IMR-90 (cell line): ENCODE results near the gene WDCP. TPM values are rescaled to one million over a fixed set of nuclear protein-coding genes. Genes with fewer than 3 reads are reported as not detected.

Experiments
- ATAC-seq: fragments of 200-7000 bp; cut with Tn5 transposase; 2 replicates; pipeline ENCODE4 v1.9.1; 2020; ENCODE audit warnings: low read depth, mild to moderate bottlenecking, moderate library complexity
- BruUV-seq: library from RNA; stranded (reverse); fragments of 400-500 nt; replicated peaks from 2 replicates; lab custom pipeline; 2021; lab: Mats Ljungman, UMichigan
- CTCF ChIA-PET: fragments of 300-600 bp; formaldehyde crosslinking; extraction: SDS; loops from one replicate; lab custom pipeline; 2021; ENCODE audit warnings: antibody characterized with exemption; lab: Yijun Ruan, JAX
- POLR2A ChIA-PET: fragments of 300-600 bp; sonication (Branson Sonifier 250); formaldehyde crosslinking; loops from one replicate; lab custom pipeline; 2022; ENCODE audit warnings: antibody characterized with exemption; ENCODE audit not compliant: unreplicated experiment; lab: Charles Lee
- DNase-seq: peaks from one replicate; pipeline ENCODE4 v3.0.0; 2013
- H2AFZ ChIP-seq: replicated peaks from 2 replicates; pipeline ENCODE3; 2013; ENCODE audit warnings: low read length, mild to moderate bottlenecking; ENCODE audit not compliant: poor library complexity
- H2AK5ac ChIP-seq: 2 replicates; pipeline ENCODE4 v1.6.1; 2013; ENCODE audit warnings: low read depth, low read length, inconsistent platforms
- H2AK9ac ChIP-seq: replicated peaks from 2 replicates; pipeline ENCODE3; 2013; ENCODE audit warnings: mild to moderate bottlenecking, low read depth, low read length, moderate library complexity; ENCODE audit not compliant: poor library complexity
- H2BK120ac ChIP-seq: 2 replicates; pipeline ENCODE4 v1.6.1; 2013; ENCODE audit warnings: low read depth, low read length, inconsistent platforms
- H2BK15ac ChIP-seq: 3 replicates; pipeline ENCODE4 v1.6.1; 2013; ENCODE audit warnings: low read depth, low read length, inconsistent platforms
- H2BK20ac ChIP-seq: 2 replicates; pipeline ENCODE4 v1.6.1; 2013; ENCODE audit warnings: low read depth, mild to moderate bottlenecking, inconsistent platforms, low read length, moderate library complexity
- H2BK5ac ChIP-seq: 2 replicates; pipeline ENCODE4 v1.6.1; 2013; ENCODE audit warnings: mild to moderate bottlenecking, low read depth, low read length, inconsistent platforms; ENCODE audit not compliant: poor library complexity, severe bottlenecking
- H3K14ac ChIP-seq: replicated peaks from 2 replicates; pipeline ENCODE4 v1.6.1; 2013; ENCODE audit warnings: low read depth, low read length, inconsistent platforms
- H3K18ac ChIP-seq: 2 replicates; pipeline ENCODE4 v1.6.1; 2013; ENCODE audit warnings: low read depth, low read length, control low read depth
- H3K23ac ChIP-seq: 2 replicates; pipeline ENCODE4 v1.6.1; 2013; ENCODE audit warnings: low read depth, low read length, inconsistent platforms
- H3K27ac ChIP-seq: 2 replicates; pipeline ENCODE4 v1.5.1; 2013; ENCODE audit warnings: mild to moderate bottlenecking, control low read depth, low read length; ENCODE audit not compliant: insufficient read depth
- H3K27me3 ChIP-seq: 2 replicates; pipeline ENCODE4 v1.6.1; 2013; ENCODE audit warnings: low read length; ENCODE audit not compliant: control insufficient read depth, insufficient read depth
- H3K36me3 ChIP-seq: 2 replicates; pipeline ENCODE4 v1.6.1; 2013; ENCODE audit warnings: low read length, mixed read lengths; ENCODE audit not compliant: control insufficient read depth, insufficient read depth
- H3K4ac ChIP-seq: 2 replicates; pipeline ENCODE4 v1.6.1; 2013; ENCODE audit warnings: low read depth, low read length, inconsistent platforms
- H3K4me1 ChIP-seq: 2 replicates; pipeline ENCODE4 v1.6.1; 2013; ENCODE audit warnings: low read length, mixed read lengths; ENCODE audit not compliant: control insufficient read depth, insufficient read depth
- H3K4me2 ChIP-seq: 2 replicates; pipeline ENCODE4 v1.6.1; 2013; ENCODE audit warnings: low read depth, mild to moderate bottlenecking, control low read depth, low read length, moderate library complexity
- H3K4me3 ChIP-seq: 2 replicates; pipeline ENCODE4 v1.5.1; 2013; ENCODE audit warnings: low read depth, mild to moderate bottlenecking, control low read depth, low read length, moderate library complexity; ENCODE audit not compliant: insufficient read depth
- H3K56ac ChIP-seq: 2 replicates; pipeline ENCODE4 v1.6.1; 2013; ENCODE audit warnings: low read length, inconsistent platforms; ENCODE audit not compliant: insufficient read depth; ENCODE audit errors: extremely low read depth
- H3K79me1 ChIP-seq, 2 experiments: 2 replicates each; pipeline ENCODE4 v1.6.1; 2013; ENCODE audit warnings: low read length in 2 of 2, inconsistent platforms in 1 of 2, low read depth in 1 of 2
- H3K9ac ChIP-seq: 2 replicates; pipeline ENCODE4 v1.6.1; 2013; ENCODE audit warnings: low read depth, low read length, control low read depth
- H3K9me1 ChIP-seq: 2 replicates; pipeline ENCODE4 v1.6.1; 2013; ENCODE audit warnings: low read length, inconsistent platforms; ENCODE audit not compliant: insufficient read depth
- H3K9me3 ChIP-seq: 2 replicates; pipeline ENCODE4 v1.6.1; 2013; ENCODE audit warnings: low read length; ENCODE audit not compliant: control insufficient read depth, insufficient read depth
- H4K20me1 ChIP-seq: 2 replicates; pipeline ENCODE4 v1.6.1; 2013; ENCODE audit warnings: low read length, inconsistent platforms; ENCODE audit not compliant: insufficient read depth
- H4K5ac ChIP-seq: 2 replicates; pipeline ENCODE4 v1.6.1; 2013; ENCODE audit warnings: mild to moderate bottlenecking, low read depth, low read length, control low read depth
- H4K8ac ChIP-seq, 2 experiments: 2 replicates each; pipeline ENCODE4 v1.6.1; 2013; ENCODE audit warnings: low read depth in 2 of 2, low read length in 2 of 2, control low read depth in 1 of 2, inconsistent platforms in 1 of 2
- H4K91ac ChIP-seq: 2 replicates; pipeline ENCODE4 v1.6.1; 2013; ENCODE audit warnings: low read depth, low read length, inconsistent platforms; ENCODE audit not compliant: insufficient read depth
- BHLHE40 ChIP-seq: fragments of 150-350 bp; IDR thresholded peaks from 2 replicates; pipeline ENCODE4 v1.6.1; 2016; ENCODE audit warnings: mild to moderate bottlenecking, low read depth, low read length
- CEBPB ChIP-seq: IDR thresholded peaks from 2 replicates; pipeline ENCODE4 v1.6.1; 2012; ENCODE audit warnings: low read depth, low read length, improper control_type of control experiment
- CHD1 ChIP-seq: IDR thresholded peaks from 2 replicates; pipeline ENCODE4 v1.6.1; 2012; ENCODE audit warnings: low read depth, low read length, improper control_type of control experiment
- CTCF ChIP-seq: conservative IDR thresholded peaks from 2 replicates; pipeline ENCODE4 v1.5.1; 2012; ENCODE audit warnings: mild to moderate bottlenecking, low read depth, low read length, improper control_type of control experiment
- ELK1 ChIP-seq: fragments of 150-350 bp; IDR thresholded peaks from 2 replicates; pipeline ENCODE4 v1.6.1; 2016; ENCODE audit warnings: low read depth, mild to moderate bottlenecking, low read length, moderate library complexity, borderline replicate concordance
- FOS ChIP-seq: fragments of 150-350 bp; IDR thresholded peaks from 2 replicates; pipeline ENCODE4 v1.6.1; 2016; ENCODE audit warnings: low read depth, low read length
- MAFK ChIP-seq: IDR thresholded peaks from 2 replicates; pipeline ENCODE4 v1.6.1; 2012; ENCODE audit warnings: low read depth, low read length, improper control_type of control experiment
- MXI1 ChIP-seq: IDR thresholded peaks from 2 replicates; pipeline ENCODE4 v1.6.1; 2012; ENCODE audit warnings: low read depth, mild to moderate bottlenecking, low read length, moderate library complexity, borderline replicate concordance
- NFE2L2 ChIP-seq: fragments of 150-350 bp; IDR thresholded peaks from 2 replicates; pipeline ENCODE4 v1.6.1; 2016; ENCODE audit warnings: low read depth, mild to moderate bottlenecking, low read length
- POLR2A ChIP-seq: IDR thresholded peaks from 2 replicates; pipeline ENCODE4 v1.6.1; 2012; ENCODE audit warnings: mild to moderate bottlenecking, low read depth, low read length
- RAD21 ChIP-seq: IDR thresholded peaks from 2 replicates; pipeline ENCODE4 v1.6.1; 2012; ENCODE audit warnings: low read length, improper control_type of control experiment
- RCOR1 ChIP-seq: IDR thresholded peaks from 2 replicates; pipeline ENCODE4 v1.6.1; 2012; ENCODE audit warnings: mild to moderate bottlenecking, low read length, improper control_type of control experiment; ENCODE audit not compliant: insufficient replicate concordance
- SMC3 ChIP-seq: fragments of 150-350 bp; IDR thresholded peaks from 2 replicates; pipeline ENCODE4 v1.6.1; 2016; ENCODE audit warnings: low read depth, mild to moderate bottlenecking, antibody characterized with exemption, low read length, moderate library complexity
- USF2 ChIP-seq: fragments of 150-350 bp; IDR thresholded peaks from 2 replicates; pipeline ENCODE4 v1.6.1; 2017; ENCODE audit warnings: mild to moderate bottlenecking, antibody characterized with exemption, low read length, low read depth
- WGBS, 2 experiments: methylation state at CpG; one replicate each; pipeline versions ENCODE4 v1.1.5 to v1.1.7; 2013; ENCODE audit warnings: missing lambda C conversion rate in 2 of 2; ENCODE audit not compliant: insufficient read length in 1 of 2; ENCODE audit errors: extremely low coverage in 2 of 2; 5-methylcytosine and 5-hydroxymethylcytosine counted together
- dilution Hi-C: fragments of 300-500 bp; cut with HindIII; formaldehyde crosslinking; loops from one replicate; pipeline ENCODE4 v1.14.3; 2018; ENCODE audit warnings: low sequenced_read_pairs; ENCODE audit not compliant: unreplicated experiment
- in situ Hi-C: fragments of 300-500 bp; cut with MboI; formaldehyde crosslinking; loops from 3 replicates; pipeline ENCODE4 v1.14.3; 2019; ENCODE audit warnings: low sequenced_read_pairs, inconsistent platforms, mixed read lengths
- intact Hi-C: fragments of 100-400 bp; cut with micrococcal nuclease; formaldehyde crosslinking; loops from 2 replicates; pipeline ENCODE4 v1.10.0; 2022
- polyA plus RNA-seq, 3 experiments: library from polyadenylated mRNA; depleted of rRNA; stranded (reverse); fragments of >200 nt; gene quantifications; 2 replicates each; pipeline ENCODE4 v1.2.3, GENCODE V29; 2012; ENCODE audit warnings: low replicate concordance in 1 of 3
- total RNA-seq: library from RNA; depleted of rRNA; stranded (reverse); fragments of >200 nt; gene quantifications from 2 replicates; pipeline ENCODE4 v1.2.3, GENCODE V29; 2012

The WDCP gene
- total and polyA plus RNA-seq, 2 of the 4 experiments (the other 2 are of a cell fraction): 6.8 to 18.6 TPM

GRCh38 chr2:24065341-24065740 is 18.1 kb upstream of the WDCP start:
- Histone ChIP-seq H3K18ac (no peak overlapping the region), H3K9ac (no peak overlapping the region), H3K56ac (no peak overlapping the region), H3K4me3 (no peak overlapping the region), H4K5ac (no peak overlapping the region), H4K8ac (no peak overlapping the region), H3K23ac (no peak overlapping the region), H2BK120ac (no peak overlapping the region), H3K36me3 (peaks cover 19% of the 10 kb centered on the region), H3K4me2 (no peak overlapping the region), H2AFZ (no peak overlapping the region), H3K9me1 (peaks cover 6% of the 10 kb centered on the region; the same call in 1 of the 2 replicates), H2BK15ac (no peak overlapping the region), H2AK5ac (no peak overlapping the region), H3K9me3 (no peaks in the 10 kb centered on the region), H2BK20ac (no peak overlapping the region), H3K79me1 (peaks cover 9 to 12% of the 10 kb centered on the region in 2 experiments), H3K14ac (no peak overlapping the region), H3K27ac (no peak overlapping the region), H3K27me3 (no peaks in the 10 kb centered on the region), H2BK5ac (no peak overlapping the region), H4K91ac (no peak overlapping the region), H2AK9ac (no peak overlapping the region), H3K4me1 (no peaks in the 10 kb centered on the region), H4K20me1 (no peaks in the 10 kb centered on the region), H3K4ac (no peak overlapping the region)
- no CpG with 5 or more reads among the region's 2 CpGs for WGBS, 2 experiments
- in situ Hi-C loops: no loop called here
- dilution Hi-C loops: no loop called here
- no TSS peak for BruUV-seq
- ChIA-PET POLR2A (no interaction called here), CTCF (interaction anchor here (1.2 kb wide), 1 partner anchor 10 kb away, joined by 5 read pairs; no protein-coding TSS in a partner anchor)
- no peak for ATAC-seq
- no peak for DNase-seq
- intact Hi-C loops: no loop called here
- TF ChIP-seq CTCF: no peak
- TF ChIP-seq NFE2L2: no peak
- no peak for TF ChIP-seq MAFK
- no peak for TF ChIP-seq CEBPB
- TF ChIP-seq FOS: no peak
- TF ChIP-seq CHD1: no peak
- TF ChIP-seq RAD21: no peak
- TF ChIP-seq POLR2A: no peak
- TF ChIP-seq SMC3: no peak
- no peak for TF ChIP-seq RCOR1
- no peak for TF ChIP-seq MXI1
- TF ChIP-seq USF2: no peak
- TF ChIP-seq ELK1: no peak
- TF ChIP-seq BHLHE40: no peak
